OCI-LY3 (cell line): ENCODE data around the gene DCTN4.
"Not testable (repeated sequence)": the region's sequence is repeated elsewhere in the genome, so short reads cannot be mapped to it uniquely, and the experiment has no call there.

ENCODE experiments used
- CTCF ChIP-seq: fragments of 200-600, 300-600 bp; sonication (generic); IDR thresholded peaks from 2 replicates; pipeline ENCODE4 v1.5.1; 2014; ENCODE audit warnings: antibody characterized with exemption, low read length, low read depth
- EZH2phosphoT487 ChIP-seq: fragments of 200-600 bp; shearing (Covaris generic); IDR thresholded peaks from 2 replicates; pipeline ENCODE4 v1.6.1; 2018; ENCODE audit warnings: antibody characterized with exemption, mixed run types, low read depth

- TF ChIP-seq CTCF, EZH2phosphoT487: not testable (repeated sequence)
These were observed 34.6 kb upstream of the DCTN4 start for GRCh38 chr5:150793423-150793888.
